ENCODE results near the gene RIT1. TPM values are rescaled to one million over a fixed set of nuclear protein-coding genes. Genes with fewer than 3 reads are reported as not detected.

The RIT1 gene
- total RNA-seq, 1 experiment from 2014 or later = 59.2 TPM

GRCh38 chr1:155912056-155912536 lies 947 bp upstream of the RIT1 start:
- Histone ChIP-seq H4K20me1 (ENCODE audit: insufficient read depth) (peaks cover 12% of the 10 kb centered on the region), H3K4me3 (peak overlapping the region; percentile 73; the same call in 1 of the 2 replicates), H3K27ac (peak overlapping the region; percentile 94), H3K27me3 (ENCODE audit: insufficient read depth, low read depth) (no peaks in the 10 kb centered on the region), H3K9me2 (ENCODE audit: insufficient read depth) (no peaks in the 10 kb centered on the region), H3K4me1 (replicated peaks; ENCODE audit: insufficient read depth) (peaks cover 45% of the 10 kb centered on the region), H3K4me2 (peak overlapping the region; percentile 87), H3K79me2 (ENCODE audit: low read depth) (peaks cover 35% of the 10 kb centered on the region), H3F3A (ENCODE audit: insufficient read depth, low read depth) (peaks cover 82% of the 10 kb centered on the region), H3K9me3 (ENCODE audit: insufficient read depth, low read depth) (no peaks in the 10 kb centered on the region), H2AFZ (no peak overlapping the region), H3K36me3 (ENCODE audit: low read depth) (peaks cover 59% of the 10 kb centered on the region)
- no TSS peak for BruUV-seq (replicated peaks)
- POLR2A ChIA-PET (ENCODE audit: unreplicated experiment) = interaction anchor here (0.7 kb wide), 1 partner anchor 171 kb away, joined by 3 read pairs; no protein-coding TSS in a partner anchor
- intact Hi-C loops (cut with micrococcal nuclease; ENCODE audit: unreplicated experiment) = loop anchor here (5.0 kb wide), 1 partner anchor 55 kb away; the partner anchor contains the start of genes GON4L and SYT11
- peak; percentile 43 to 66 for DNase-seq
- TF ChIP-seq CTCF (conservative IDR thresholded peaks at IDR 0.05) = no peak
- no peak for TF ChIP-seq EZH2 (IDR thresholded peaks at IDR 0.05; ENCODE audit: low read depth)
- CTCF ChIA-PET = no interaction called here

- Histone ChIP-seq H3K4me3 (peak overlapping the region; percentile 73), H3K4me1 (replicated peaks; ENCODE audit: insufficient read depth) (peaks cover 45% of the 10 kb centered on the region), H3F3A (ENCODE audit: insufficient read depth, low read depth) (peaks cover 68% of the 10 kb centered on the region), H3K4me2 (peak overlapping the region; percentile 87), H3K9me3 (ENCODE audit: insufficient read depth, low read depth) (no peaks in the 10 kb centered on the region), H3K79me2 (ENCODE audit: low read depth) (peaks cover 36% of the 10 kb centered on the region), H3K9me2 (ENCODE audit: insufficient read depth) (no peaks in the 10 kb centered on the region), H4K20me1 (ENCODE audit: insufficient read depth) (peaks cover 5% of the 10 kb centered on the region), H3K27ac (peak overlapping the region; percentile 94), H3K36me3 (ENCODE audit: low read depth) (peaks cover 55% of the 10 kb centered on the region), H2AFZ (peak overlapping the region; percentile 55; the same call in 1 of the 2 replicates), H3K27me3 (ENCODE audit: insufficient read depth, low read depth) (no peaks in the 10 kb centered on the region)
- peak in 1 of 2 experiments; percentile 39 for DNase-seq
- no peak for TF ChIP-seq EZH2 (IDR thresholded peaks at IDR 0.05; ENCODE audit: low read depth)
- TF ChIP-seq CTCF (conservative IDR thresholded peaks at IDR 0.05) = no peak
- CTCF ChIA-PET = interaction anchor here (0.6 kb wide), 1 partner anchor 259 kb away, joined by 8 read pairs; no protein-coding TSS in a partner anchor
- no TSS peak for BruUV-seq (replicated peaks)
- POLR2A ChIA-PET (ENCODE audit: unreplicated experiment) = no interaction called here
- intact Hi-C loops (cut with micrococcal nuclease; ENCODE audit: unreplicated experiment) = loop anchor here (2.0 to 5.0 kb wide), 2 partner anchors 18 to 53 kb away; partner anchors contain the start of genes GON4L and SYT11
These were observed 478 bp downstream of the RIT1 start for GRCh38 chr1:155910621-155911121.

GRCh38 chr1:155909894-155910293 lies 1.3 kb downstream of the RIT1 start:
- Histone ChIP-seq H3K4me2 (peak overlapping the region; percentile 87), H3K9me3 (ENCODE audit: insufficient read depth, low read depth) (no peaks in the 10 kb centered on the region), H3K4me1 (replicated peaks; ENCODE audit: insufficient read depth) (peaks cover 45% of the 10 kb centered on the region), H3K79me2 (ENCODE audit: low read depth) (peaks cover 36% of the 10 kb centered on the region), H3F3A (ENCODE audit: insufficient read depth, low read depth) (peaks cover 60% of the 10 kb centered on the region), H4K20me1 (ENCODE audit: insufficient read depth) (peaks cover 5% of the 10 kb centered on the region), H3K27me3 (ENCODE audit: insufficient read depth, low read depth) (no peaks in the 10 kb centered on the region), H3K4me3 (peak overlapping the region; percentile 73), H3K9me2 (ENCODE audit: insufficient read depth) (no peaks in the 10 kb centered on the region), H3K36me3 (ENCODE audit: low read depth) (peaks cover 56% of the 10 kb centered on the region), H3K27ac (peak overlapping the region; percentile 94), H2AFZ (no peak overlapping the region)
- intact Hi-C loops (cut with micrococcal nuclease; ENCODE audit: unreplicated experiment) = loop anchor here (2.0 to 5.0 kb wide), 2 partner anchors 17 to 53 kb away; partner anchors contain the start of genes GON4L and SYT11
- peak; percentile 66 to 94 for DNase-seq
- no peak for TF ChIP-seq CTCF (conservative IDR thresholded peaks at IDR 0.05)
- TF ChIP-seq EZH2 (IDR thresholded peaks at IDR 0.05; ENCODE audit: low read depth) = no peak
- no TSS peak for BruUV-seq (replicated peaks)
- ChIA-PET POLR2A (ENCODE audit: unreplicated experiment) (interaction anchor here (0.6 to 0.8 kb wide), 2 partner anchors 16 to 1997 kb away, joined by 3 read pairs; no protein-coding TSS in a partner anchor), CTCF (interaction anchor here (0.6 kb wide), 1 partner anchor 259 kb away, joined by 8 read pairs; no protein-coding TSS in a partner anchor)

Measured in PC-9 (cell line).